D721Med (cell line): Measurements from ENCODE around the gene TP53BP2.
"Not testable (repeated sequence)": the region's sequence is repeated elsewhere in the genome, so short reads cannot be mapped to it uniquely, and the experiment has no call there.

Source experiments
- DNase-seq: peaks from one replicate; pipeline ENCODE4 v3.0.0; 2011; ENCODE audit warnings: low spot score; ENCODE audit not compliant: insufficient read length
- FAIRE-seq: peaks from 2 replicates; lab custom pipeline; 2011; peaks lifted over from hg19 to GRCh38; lab: Jason Lieb, UNC
- TF ChIP-seq, protein P1 (sequence below): IDR thresholded peaks from 2 replicates; pipeline ENCODE4 v1.5.1; 2012; ENCODE audit warnings: mild to moderate bottlenecking, control low read depth; ENCODE audit not compliant: insufficient read depth; ENCODE audit errors: missing control alignments

TP53BP2 gene

DNA sequence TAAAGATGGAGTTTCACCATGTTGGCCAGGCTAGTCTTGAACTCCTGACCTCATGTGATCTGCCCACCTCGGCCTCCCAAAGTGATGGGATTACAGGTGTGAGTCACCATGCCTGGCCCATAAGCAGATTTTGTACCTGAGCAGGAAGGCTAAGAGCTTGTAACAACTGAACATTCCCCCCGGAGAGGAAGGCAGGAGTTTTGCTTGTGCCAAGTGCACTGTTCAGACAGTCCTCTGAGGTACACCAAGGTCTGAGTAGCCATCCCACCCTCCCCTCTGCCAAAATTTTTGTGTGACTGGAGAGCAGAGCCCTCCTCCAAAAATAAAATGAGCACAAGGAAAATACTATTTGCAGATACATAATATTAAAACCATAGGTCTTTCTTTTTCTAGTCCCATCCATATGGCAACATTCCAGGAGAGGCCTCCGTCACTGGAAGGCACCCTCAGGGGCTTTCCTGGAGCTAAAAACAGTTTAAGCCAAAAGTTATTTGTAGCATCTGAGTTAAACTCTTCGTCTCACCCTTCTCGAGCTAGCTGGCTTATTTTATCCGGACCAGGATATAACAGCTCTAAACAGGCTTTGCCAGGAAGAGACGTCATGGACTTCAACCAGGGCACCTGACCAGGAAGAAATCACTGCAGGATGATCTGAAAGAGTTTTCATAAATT lies 106.2 kb downstream of the TP53BP2 start:
- no peak for FAIRE-seq

DNA sequence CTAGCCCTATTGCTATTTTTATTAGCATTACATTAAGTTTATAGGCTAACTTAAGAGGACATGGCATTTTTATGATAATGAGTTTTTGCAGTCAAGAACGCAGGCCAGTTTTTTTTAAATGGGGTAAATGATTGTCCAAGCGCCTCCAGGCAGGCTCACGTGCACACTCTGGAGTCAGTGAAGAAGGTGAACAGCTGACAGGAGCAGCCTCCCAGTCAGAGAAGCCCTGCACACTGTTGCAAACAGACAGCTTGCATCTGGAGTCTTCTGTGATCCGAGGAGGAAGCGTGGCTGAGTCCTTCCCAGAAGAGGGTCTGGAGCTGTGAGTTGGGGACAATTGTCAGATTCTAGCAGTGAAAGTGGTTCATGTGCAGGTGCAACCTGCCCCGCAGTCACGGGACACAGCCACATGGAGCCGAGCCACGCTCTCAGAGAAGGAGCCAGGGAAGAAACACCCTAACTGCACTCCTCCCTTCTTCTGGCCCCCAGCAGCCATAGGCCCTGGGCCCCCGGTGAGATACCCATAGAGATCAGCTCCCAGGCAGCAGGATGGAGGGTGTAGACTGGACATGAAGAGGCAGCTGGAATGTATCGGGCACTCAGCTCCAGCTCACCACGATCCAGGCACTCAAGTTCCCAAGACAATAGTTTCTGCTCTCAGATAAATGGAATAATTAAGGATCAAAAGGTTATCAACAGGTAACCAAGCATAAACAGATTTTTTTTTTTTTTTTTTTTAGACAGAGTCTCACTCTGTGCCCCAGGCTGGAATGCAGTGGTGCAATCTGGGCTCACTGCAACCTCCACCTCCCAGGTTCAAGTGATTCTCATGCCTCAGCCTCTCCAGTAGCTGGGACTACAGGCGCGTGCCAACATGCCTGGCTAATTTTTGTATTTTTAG lies 107.0 kb downstream of the TP53BP2 start:
- FAIRE-seq (no peak), DNase-seq (no peak)
- TF ChIP-seq, protein P1, sequence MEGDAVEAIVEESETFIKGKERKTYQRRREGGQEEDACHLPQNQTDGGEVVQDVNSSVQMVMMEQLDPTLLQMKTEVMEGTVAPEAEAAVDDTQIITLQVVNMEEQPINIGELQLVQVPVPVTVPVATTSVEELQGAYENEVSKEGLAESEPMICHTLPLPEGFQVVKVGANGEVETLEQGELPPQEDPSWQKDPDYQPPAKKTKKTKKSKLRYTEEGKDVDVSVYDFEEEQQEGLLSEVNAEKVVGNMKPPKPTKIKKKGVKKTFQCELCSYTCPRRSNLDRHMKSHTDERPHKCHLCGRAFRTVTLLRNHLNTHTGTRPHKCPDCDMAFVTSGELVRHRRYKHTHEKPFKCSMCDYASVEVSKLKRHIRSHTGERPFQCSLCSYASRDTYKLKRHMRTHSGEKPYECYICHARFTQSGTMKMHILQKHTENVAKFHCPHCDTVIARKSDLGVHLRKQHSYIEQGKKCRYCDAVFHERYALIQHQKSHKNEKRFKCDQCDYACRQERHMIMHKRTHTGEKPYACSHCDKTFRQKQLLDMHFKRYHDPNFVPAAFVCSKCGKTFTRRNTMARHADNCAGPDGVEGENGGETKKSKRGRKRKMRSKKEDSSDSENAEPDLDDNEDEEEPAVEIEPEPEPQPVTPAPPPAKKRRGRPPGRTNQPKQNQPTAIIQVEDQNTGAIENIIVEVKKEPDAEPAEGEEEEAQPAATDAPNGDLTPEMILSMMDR, result no peak

More for the DNA sequence above, 106.2 kb downstream of the TP53BP2 start:
- TF ChIP-seq, protein P1, result no peak
- DNase-seq, result no peak

GRCh38 chr1:223737342-223737741 lies 108.4 kb downstream of the TP53BP2 start:
- TF ChIP-seq, protein P1, result no peak
- no peak for FAIRE-seq
- DNase-seq, result no peak

DNA sequence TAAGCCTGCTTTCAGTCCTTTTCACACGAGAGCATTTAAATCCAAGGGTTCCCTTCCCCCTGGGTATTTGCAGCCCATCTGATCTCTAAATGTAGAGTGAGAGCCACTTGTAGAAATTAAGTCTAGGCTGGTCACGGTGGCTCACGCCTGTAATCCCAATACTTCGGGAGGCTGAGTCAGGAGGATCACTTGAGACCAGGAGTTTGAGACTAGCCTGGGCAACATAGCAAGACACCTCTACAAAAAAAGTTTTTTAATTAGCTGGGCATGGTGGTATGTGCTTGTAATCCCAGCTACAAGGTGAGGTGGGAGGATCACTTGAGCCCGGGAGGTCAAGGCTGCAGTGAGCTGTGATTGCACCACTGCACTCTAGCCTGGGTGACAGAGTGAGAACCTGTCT lies 109.1 kb downstream of the TP53BP2 start:
- FAIRE-seq, DNase-seq: not testable (repeated sequence)

DNA sequence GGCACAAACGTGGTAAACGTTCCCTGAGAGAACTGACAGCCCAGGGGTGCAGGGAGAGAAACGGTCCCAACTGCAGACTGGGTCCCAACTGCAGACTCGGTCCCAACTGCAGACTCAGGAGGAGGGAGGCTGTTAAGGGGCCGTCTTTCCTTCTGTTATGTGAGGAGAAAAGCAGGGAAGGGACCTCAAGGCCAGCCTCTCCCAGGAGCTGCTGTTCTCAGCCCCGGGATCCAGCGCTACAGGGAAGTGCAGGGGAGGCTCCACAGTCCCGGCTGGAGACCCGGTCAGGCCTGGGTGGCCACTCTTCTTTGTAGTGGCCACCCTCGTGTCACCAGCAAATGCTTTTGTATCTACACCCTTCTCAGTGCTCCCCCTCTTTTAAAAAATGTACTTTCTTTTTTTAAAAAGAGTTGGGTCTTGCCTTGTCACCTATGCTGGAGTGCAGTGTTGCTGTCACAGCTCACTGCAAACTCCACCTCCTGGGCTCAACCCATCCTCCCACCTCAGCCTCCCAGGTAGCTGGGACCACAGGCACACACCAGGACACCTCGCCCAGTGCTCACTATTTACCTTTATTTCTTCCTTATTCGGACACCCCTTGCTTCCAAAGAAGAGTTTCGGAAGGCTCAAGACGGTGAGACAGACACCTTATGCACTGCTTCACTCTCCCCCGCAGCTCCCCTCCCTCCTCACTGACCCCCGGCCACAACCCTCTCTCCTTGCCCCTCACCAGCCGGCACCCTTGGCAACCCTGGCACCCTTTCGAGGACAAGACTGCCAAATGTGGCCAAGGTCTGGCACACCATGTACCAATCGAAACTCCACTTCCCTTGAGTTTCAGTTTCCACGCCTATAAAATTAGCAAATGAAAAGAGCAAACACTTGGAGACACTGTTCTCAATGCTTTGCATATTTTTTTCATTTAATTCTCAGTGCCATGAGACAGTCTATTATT lies 111.6 kb downstream of the TP53BP2 start:
- FAIRE-seq (no peak), DNase-seq (no peak)
- TF ChIP-seq, protein P1, result no peak

DNA sequence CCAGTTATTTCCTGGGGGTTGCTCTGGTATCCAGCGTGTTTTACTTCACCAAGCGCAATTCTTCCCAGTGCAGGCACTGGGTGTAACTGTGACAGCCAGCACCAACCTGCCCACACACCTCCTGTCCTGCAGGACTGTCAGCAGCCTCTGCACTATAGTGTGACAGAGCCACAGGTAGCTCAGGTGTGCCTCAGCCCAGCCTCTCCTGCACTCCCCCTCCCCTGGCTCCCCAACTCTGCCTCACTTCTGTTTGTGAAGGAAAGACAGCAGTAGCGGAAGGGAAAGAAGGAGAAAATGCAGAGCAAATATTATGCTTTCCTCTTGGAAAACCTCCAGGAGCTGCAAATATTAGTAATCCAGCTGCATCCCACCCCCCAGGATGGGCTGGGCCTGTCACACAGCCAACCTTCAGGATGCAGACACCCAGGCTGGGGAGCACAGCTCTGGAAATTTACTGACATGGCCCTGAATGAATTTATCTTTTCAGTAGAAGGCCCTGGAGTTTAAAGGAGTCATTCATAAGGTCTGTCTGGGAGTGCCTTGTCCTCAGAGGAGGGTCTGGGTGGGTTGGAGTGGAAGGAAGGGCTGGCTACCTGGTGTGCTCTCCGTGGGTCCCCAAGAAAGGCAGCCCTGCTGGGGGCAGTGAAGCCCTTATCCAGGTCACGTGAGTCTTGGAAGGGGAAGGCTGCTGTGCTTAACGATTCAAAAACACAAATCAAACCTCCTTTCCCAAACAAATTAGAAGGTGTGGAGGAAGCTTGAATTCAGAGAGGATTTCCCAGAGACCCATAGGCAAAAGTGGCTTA lies 112.6 kb downstream of the TP53BP2 start:
- TF ChIP-seq, protein P1, result no peak
- DNase-seq (no peak), FAIRE-seq (no peak)
